Stimulated activated CD8-positive, alpha-beta memory T cell treated with anti-CD3 and anti-CD28 coated beads, Interleukin-4, amount 100 ng/mL, for 48 hours (primary cell): ENCODE data around the gene TMEM92.
"Not testable (repeated sequence)": the region's sequence is repeated elsewhere in the genome, so short reads cannot be mapped to it uniquely, and the experiment has no call there.

Experiments used
- DNase-seq: peaks from one replicate; pipeline ENCODE4 v3.0.0-alpha.2; 2020

TMEM92 gene

GRCh38 chr17:50276588-50277356 lies 2.5 kb downstream of the TMEM92 start:
- DNase-seq: no peak

- DNase-seq: no peak
Observed at GRCh38 chr17:50277357-50277754, 3.1 kb downstream of the TMEM92 start.

- DNase-seq: no peak
Observed at GRCh38 chr17:50278526-50279180, 4.4 kb downstream of the TMEM92 start.

GRCh38 chr17:50279181-50279526 lies 4.9 kb downstream of the TMEM92 start:
- no peak for DNase-seq

GRCh38 chr17:50279639-50280038 lies 5.4 kb downstream of the TMEM92 start:
- DNase-seq: no peak

GRCh38 chr17:50280068-50280467 lies 5.8 kb downstream of the TMEM92 start:
- no peak for DNase-seq

- no peak for DNase-seq
Observed at GRCh38 chr17:50280801-50281441, 6.7 kb downstream of the TMEM92 start.

GRCh38 chr17:50281739-50282401 lies 7.6 kb downstream of the TMEM92 start:
- no peak for DNase-seq

- peak; percentile 60 for DNase-seq
Observed at GRCh38 chr17:50283246-50283645, 9.0 kb downstream of the TMEM92 start.

GRCh38 chr17:50283714-50284113 lies 9.4 kb downstream of the TMEM92 start:
- DNase-seq: no peak

GRCh38 chr17:50285941-50286340 lies 11.7 kb downstream of the TMEM92 start:
- DNase-seq: no peak

- not testable (repeated sequence) for DNase-seq
Observed at GRCh38 chr17:50287302-50287701, 13.0 kb downstream of the TMEM92 start.

- DNase-seq: no peak
Observed at GRCh38 chr17:50288306-50288705, 14.0 kb downstream of the TMEM92 start.

GRCh38 chr17:50289278-50289677 lies 15.0 kb downstream of the TMEM92 start:
- no peak for DNase-seq

GRCh38 chr17:50289991-50290702 lies 15.9 kb downstream of the TMEM92 start:
- peak; percentile 46 for DNase-seq

GRCh38 chr17:50290933-50291332 lies 16.7 kb downstream of the TMEM92 start:
- DNase-seq: no peak

GRCh38 chr17:50292465-50292864 lies 18.2 kb downstream of the TMEM92 start:
- DNase-seq: no peak

GRCh38 chr17:50295021-50295420 lies 20.8 kb downstream of the TMEM92 start:
- no peak for DNase-seq

GRCh38 chr17:50297407-50297865 lies 23.2 kb downstream of the TMEM92 start:
- peak; percentile 90 for DNase-seq

GRCh38 chr17:50298018-50298417 lies 23.8 kb downstream of the TMEM92 start:
- DNase-seq: no peak

- no peak for DNase-seq
Observed at GRCh38 chr17:50299776-50300175, 25.5 kb downstream of the TMEM92 start.

- not testable (repeated sequence) for DNase-seq
Observed at GRCh38 chr17:50300824-50301223, 26.6 kb downstream of the TMEM92 start.
